Skeletal muscle satellite cell (primary cell): Measurements from ENCODE around the gene RFC3. TPM values are rescaled to one million over a fixed set of nuclear protein-coding genes. Genes with fewer than 3 reads are reported as not detected.

ENCODE experiments used
- small RNA-seq: library from RNA; depleted of rRNA; stranded (forward); fragments of <200 nt; gene quantifications from one replicate; pipeline ENCODE3, GENCODE V24; 2012

RFC3 gene

Small RNA genes within 50 kb of the gene (small RNA-seq; reads per million reads assigned to genes)
- not detected for gene RNU5A-4P
